IMR-90 (cell line): ENCODE results near the gene CIRBP. TPM values are rescaled to one million over a fixed set of nuclear protein-coding genes. Genes with fewer than 3 reads are reported as not detected.

Experiments used
- ATAC-seq: fragments of 200-7000 bp; cut with Tn5 transposase; 2 replicates; pipeline ENCODE4 v1.9.1; 2020; ENCODE audit warnings: low read depth, mild to moderate bottlenecking, moderate library complexity
- BruUV-seq: library from RNA; stranded (reverse); fragments of 400-500 nt; replicated peaks from 2 replicates; lab custom pipeline; 2021; lab: Mats Ljungman, UMichigan
- CTCF ChIA-PET: fragments of 300-600 bp; formaldehyde crosslinking; extraction: SDS; loops from one replicate; lab custom pipeline; 2021; ENCODE audit warnings: antibody characterized with exemption; lab: Yijun Ruan, JAX
- POLR2A ChIA-PET: fragments of 300-600 bp; sonication (Branson Sonifier 250); formaldehyde crosslinking; loops from one replicate; lab custom pipeline; 2022; ENCODE audit warnings: antibody characterized with exemption; ENCODE audit not compliant: unreplicated experiment; lab: Charles Lee
- DNase-seq: peaks from one replicate; pipeline ENCODE4 v3.0.0; 2013
- H2AFZ ChIP-seq: replicated peaks from 2 replicates; pipeline ENCODE3; 2013; ENCODE audit warnings: low read length, mild to moderate bottlenecking; ENCODE audit not compliant: poor library complexity
- H2AK5ac ChIP-seq: 2 replicates; pipeline ENCODE4 v1.6.1; 2013; ENCODE audit warnings: low read depth, low read length, inconsistent platforms
- H2AK9ac ChIP-seq: replicated peaks from 2 replicates; pipeline ENCODE3; 2013; ENCODE audit warnings: mild to moderate bottlenecking, low read depth, low read length, moderate library complexity; ENCODE audit not compliant: poor library complexity
- H2BK120ac ChIP-seq: 2 replicates; pipeline ENCODE4 v1.6.1; 2013; ENCODE audit warnings: low read depth, low read length, inconsistent platforms
- H2BK15ac ChIP-seq: 3 replicates; pipeline ENCODE4 v1.6.1; 2013; ENCODE audit warnings: low read depth, low read length, inconsistent platforms
- H2BK20ac ChIP-seq: 2 replicates; pipeline ENCODE4 v1.6.1; 2013; ENCODE audit warnings: low read depth, mild to moderate bottlenecking, inconsistent platforms, low read length, moderate library complexity
- H2BK5ac ChIP-seq: 2 replicates; pipeline ENCODE4 v1.6.1; 2013; ENCODE audit warnings: mild to moderate bottlenecking, low read depth, low read length, inconsistent platforms; ENCODE audit not compliant: poor library complexity, severe bottlenecking
- H3K14ac ChIP-seq: replicated peaks from 2 replicates; pipeline ENCODE4 v1.6.1; 2013; ENCODE audit warnings: low read depth, low read length, inconsistent platforms
- H3K18ac ChIP-seq: 2 replicates; pipeline ENCODE4 v1.6.1; 2013; ENCODE audit warnings: low read depth, low read length, control low read depth
- H3K23ac ChIP-seq: 2 replicates; pipeline ENCODE4 v1.6.1; 2013; ENCODE audit warnings: low read depth, low read length, inconsistent platforms
- H3K27ac ChIP-seq: 2 replicates; pipeline ENCODE4 v1.5.1; 2013; ENCODE audit warnings: mild to moderate bottlenecking, control low read depth, low read length; ENCODE audit not compliant: insufficient read depth
- H3K27me3 ChIP-seq: 2 replicates; pipeline ENCODE4 v1.6.1; 2013; ENCODE audit warnings: low read length; ENCODE audit not compliant: control insufficient read depth, insufficient read depth
- H3K36me3 ChIP-seq: 2 replicates; pipeline ENCODE4 v1.6.1; 2013; ENCODE audit warnings: low read length, mixed read lengths; ENCODE audit not compliant: control insufficient read depth, insufficient read depth
- H3K4ac ChIP-seq: 2 replicates; pipeline ENCODE4 v1.6.1; 2013; ENCODE audit warnings: low read depth, low read length, inconsistent platforms
- H3K4me1 ChIP-seq: 2 replicates; pipeline ENCODE4 v1.6.1; 2013; ENCODE audit warnings: low read length, mixed read lengths; ENCODE audit not compliant: control insufficient read depth, insufficient read depth
- H3K4me2 ChIP-seq: 2 replicates; pipeline ENCODE4 v1.6.1; 2013; ENCODE audit warnings: low read depth, mild to moderate bottlenecking, control low read depth, low read length, moderate library complexity
- H3K4me3 ChIP-seq: 2 replicates; pipeline ENCODE4 v1.5.1; 2013; ENCODE audit warnings: low read depth, mild to moderate bottlenecking, control low read depth, low read length, moderate library complexity; ENCODE audit not compliant: insufficient read depth
- H3K56ac ChIP-seq: 2 replicates; pipeline ENCODE4 v1.6.1; 2013; ENCODE audit warnings: low read length, inconsistent platforms; ENCODE audit not compliant: insufficient read depth; ENCODE audit errors: extremely low read depth
- H3K79me1 ChIP-seq, 2 experiments: 2 replicates each; pipeline ENCODE4 v1.6.1; 2013; ENCODE audit warnings: low read length in 2 of 2, inconsistent platforms in 1 of 2, low read depth in 1 of 2
- H3K9ac ChIP-seq: 2 replicates; pipeline ENCODE4 v1.6.1; 2013; ENCODE audit warnings: low read depth, low read length, control low read depth
- H3K9me1 ChIP-seq: 2 replicates; pipeline ENCODE4 v1.6.1; 2013; ENCODE audit warnings: low read length, inconsistent platforms; ENCODE audit not compliant: insufficient read depth
- H3K9me3 ChIP-seq: 2 replicates; pipeline ENCODE4 v1.6.1; 2013; ENCODE audit warnings: low read length; ENCODE audit not compliant: control insufficient read depth, insufficient read depth
- H4K20me1 ChIP-seq: 2 replicates; pipeline ENCODE4 v1.6.1; 2013; ENCODE audit warnings: low read length, inconsistent platforms; ENCODE audit not compliant: insufficient read depth
- H4K5ac ChIP-seq: 2 replicates; pipeline ENCODE4 v1.6.1; 2013; ENCODE audit warnings: mild to moderate bottlenecking, low read depth, low read length, control low read depth
- H4K8ac ChIP-seq, 2 experiments: 2 replicates each; pipeline ENCODE4 v1.6.1; 2013; ENCODE audit warnings: low read depth in 2 of 2, low read length in 2 of 2, control low read depth in 1 of 2, inconsistent platforms in 1 of 2
- H4K91ac ChIP-seq: 2 replicates; pipeline ENCODE4 v1.6.1; 2013; ENCODE audit warnings: low read depth, low read length, inconsistent platforms; ENCODE audit not compliant: insufficient read depth
- BHLHE40 ChIP-seq: fragments of 150-350 bp; IDR thresholded peaks from 2 replicates; pipeline ENCODE4 v1.6.1; 2016; ENCODE audit warnings: mild to moderate bottlenecking, low read depth, low read length
- MAZ ChIP-seq: IDR thresholded peaks from 2 replicates; pipeline ENCODE4 v1.6.1; 2012; ENCODE audit warnings: low read depth, mild to moderate bottlenecking, low read length, improper control_type of control experiment, moderate library complexity, borderline replicate concordance
- MXI1 ChIP-seq: IDR thresholded peaks from 2 replicates; pipeline ENCODE4 v1.6.1; 2012; ENCODE audit warnings: low read depth, mild to moderate bottlenecking, low read length, moderate library complexity, borderline replicate concordance
- NFE2L2 ChIP-seq: fragments of 150-350 bp; IDR thresholded peaks from 2 replicates; pipeline ENCODE4 v1.6.1; 2016; ENCODE audit warnings: low read depth, mild to moderate bottlenecking, low read length
- POLR2A ChIP-seq: IDR thresholded peaks from 2 replicates; pipeline ENCODE4 v1.6.1; 2012; ENCODE audit warnings: mild to moderate bottlenecking, low read depth, low read length
- RAD21 ChIP-seq: IDR thresholded peaks from 2 replicates; pipeline ENCODE4 v1.6.1; 2012; ENCODE audit warnings: low read length, improper control_type of control experiment
- WGBS, 2 experiments: methylation state at CpG; one replicate each; pipeline versions ENCODE4 v1.1.5 to v1.1.7; 2013; ENCODE audit warnings: missing lambda C conversion rate in 2 of 2; ENCODE audit not compliant: insufficient read length in 1 of 2; ENCODE audit errors: extremely low coverage in 2 of 2; 5-methylcytosine and 5-hydroxymethylcytosine counted together
- dilution Hi-C: fragments of 300-500 bp; cut with HindIII; formaldehyde crosslinking; loops from one replicate; pipeline ENCODE4 v1.14.3; 2018; ENCODE audit warnings: low sequenced_read_pairs; ENCODE audit not compliant: unreplicated experiment
- in situ Hi-C: fragments of 300-500 bp; cut with MboI; formaldehyde crosslinking; loops from 3 replicates; pipeline ENCODE4 v1.14.3; 2019; ENCODE audit warnings: low sequenced_read_pairs, inconsistent platforms, mixed read lengths
- intact Hi-C: fragments of 100-400 bp; cut with micrococcal nuclease; formaldehyde crosslinking; loops from 2 replicates; pipeline ENCODE4 v1.10.0; 2022
- polyA plus RNA-seq, 3 experiments: library from polyadenylated mRNA; depleted of rRNA; stranded (reverse); fragments of >200 nt; gene quantifications; 2 replicates each; pipeline ENCODE4 v1.2.3, GENCODE V29; 2012; ENCODE audit warnings: low replicate concordance in 1 of 3
- total RNA-seq: library from RNA; depleted of rRNA; stranded (reverse); fragments of >200 nt; gene quantifications from 2 replicates; pipeline ENCODE4 v1.2.3, GENCODE V29; 2012

The CIRBP gene
- total and polyA plus RNA-seq, 2 of the 4 experiments (the other 2 are of a cell fraction): 299 to 542 TPM

DNA sequence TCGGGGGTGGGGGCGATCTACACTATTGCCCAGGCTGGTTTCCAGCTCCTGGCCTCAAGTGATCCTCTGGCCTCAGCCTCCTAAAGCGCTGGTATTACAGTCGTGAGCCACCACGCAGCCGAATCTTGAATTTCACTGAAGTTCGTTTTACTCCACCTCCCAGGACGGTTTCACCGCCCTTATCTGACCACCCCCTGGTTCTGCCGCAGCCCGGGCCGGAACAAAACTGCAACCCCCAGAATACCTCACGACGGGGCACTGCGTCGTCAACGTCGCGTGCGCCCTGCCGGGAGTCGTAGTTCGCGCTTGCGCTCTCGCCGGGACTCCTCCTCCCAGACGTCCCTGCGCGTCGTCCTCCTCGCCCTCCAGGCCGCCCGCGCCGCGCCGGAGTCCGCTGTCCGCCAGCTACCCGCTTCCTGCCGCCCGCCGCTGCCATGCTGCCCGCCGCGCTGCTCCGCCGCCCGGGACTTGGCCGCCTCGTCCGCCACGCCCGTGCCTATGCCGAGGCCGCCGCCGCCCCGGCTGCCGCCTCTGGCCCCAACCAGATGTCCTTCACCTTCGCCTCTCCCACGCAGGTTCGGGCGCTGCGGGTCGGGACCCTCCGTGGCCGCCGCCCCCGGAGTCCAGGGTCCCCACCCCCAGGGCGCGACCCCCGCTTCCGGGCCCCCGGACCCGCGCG, 27.6 kb upstream of the CIRBP start, which contains the start of gene ATP5F1D:
TSS of gene ATP5F1D (plus strand) at position 335 of the 679 bp plus-strand sequence. CDS start at position 435, 100 bp downstream.
- Histone ChIP-seq H3K4me3 (peak within 1 kb of the TSS; percentile 76), H2BK15ac (no peak within 1 kb of the TSS; the same call in 2 of the 3 replicates), H3K18ac (no peak within 1 kb of the TSS), H3K56ac (peak within 1 kb of the TSS; percentile 43; the same call in 1 of the 2 replicates), H3K27ac (peak within 1 kb of the TSS; percentile 83), H3K79me1 (peaks cover 4 to 45% of the 10 kb centered on the region in 2 experiments; a peak in 2 of 4 replicates), H4K91ac (no peak within 1 kb of the TSS; the same call in 1 of the 2 replicates), H3K9me1 (no peaks in the 10 kb centered on the region), H4K5ac (peak within 1 kb of the TSS; percentile 72), H4K20me1 (peaks cover 10% of the 10 kb centered on the region), H3K9me3 (no peaks in the 10 kb centered on the region), H3K27me3 (no peaks in the 10 kb centered on the region), H3K14ac (peak within 1 kb of the TSS; percentile 78), H2BK120ac (peak within 1 kb of the TSS; percentile 58; the same call in 1 of the 2 replicates), H2AK9ac (peak within 1 kb of the TSS; percentile 96), H3K4ac (peak within 1 kb of the TSS; percentile 87), H2AFZ (peak within 1 kb of the TSS; percentile 95), H3K4me1 (peaks cover 25% of the 10 kb centered on the region), H3K9ac (peak within 1 kb of the TSS; percentile 84), H3K4me2 (peak within 1 kb of the TSS; percentile 99), H2BK5ac (peak within 1 kb of the TSS; percentile 70), H3K36me3 (no peaks in the 10 kb centered on the region; the same call in 1 of the 2 replicates), H2BK20ac (no peak within 1 kb of the TSS), H4K8ac (peak within 1 kb of the TSS; percentile 64 to 84; a peak in 2 of 4 replicates), H2AK5ac (peak within 1 kb of the TSS; percentile 83; the same call in 1 of the 2 replicates), H3K23ac (peak within 1 kb of the TSS; percentile 89)
- POLR2A ChIA-PET: interaction anchor here (0.9 to 1.0 kb wide), 2 partner anchors 27 to 28 kb away, joined by 3 to 17 read pairs; no protein-coding TSS in a partner anchor
- DNase-seq (peak; percentile 95), ATAC-seq (peak; percentile 66)
- TF ChIP-seq POLR2A (peak; percentile 56; the same call in 1 of the 2 replicates), MXI1 (peak; percentile 68; the same call in 1 of the 2 replicates), MAZ (peak; percentile 63; the same call in 1 of the 2 replicates), BHLHE40 (peak; percentile 90), NFE2L2 (no peak), RAD21 (no peak)
- WGBS, 2 experiments: 0% methylated on average over 60 of the region's 79 CpGs; no CpG with 5 or more reads in 1 of the 2 experiments
- TSS peak; percentile 83 for BruUV-seq
- dilution Hi-C loops (no loop called here), intact Hi-C loops (loop anchor here (2.0 kb wide), 2 partner anchors 233 to 315 kb away; partner anchors contain the start of gene ARID3A), in situ Hi-C loops (no loop called here)
- CTCF ChIA-PET: interaction anchor here (0.8 kb wide), 1 partner anchor 25 kb away, joined by 3 read pairs; no protein-coding TSS in a partner anchor
